ENCODE results near the gene SCUBE2.

GRCh38 chr11:9069862-9070470 lies 21.4 kb downstream of the SCUBE2 start:
- TF ChIP-seq EZH2phosphoT487 (conservative IDR thresholded peaks at IDR 0.05; ENCODE audit: low read length) = no peak
- TF ChIP-seq CTCF (IDR thresholded peaks at IDR 0.05; ENCODE audit: insufficient read depth, low read length, poor library complexity, severe bottlenecking) = no peak
